Aorta (tissue), 5 donors: ENCODE results near the gene RING1. TPM values are rescaled to one million over a fixed set of nuclear protein-coding genes. Genes with fewer than 3 reads are reported as not detected.

Experiments
- ATAC-seq: fragments of 200-7000 bp; cut with Tn5 transposase; one replicate; pipeline ENCODE4 v1.9.1; 2022; ENCODE audit warnings: moderate library complexity; ENCODE audit not compliant: low FRiP score
- DNase-seq, 2 donors: peaks; one replicate each; pipeline ENCODE4 v3.0.0-alpha.2; 2020
- H3K27ac ChIP-seq, 2 donors: one replicate each; pipeline ENCODE4 v1.5.1; 2013; ENCODE audit warnings: low read length in 2 of 2, mild to moderate bottlenecking in 2 of 2, moderate library complexity in 2 of 2, control low read depth in 1 of 2, inconsistent platforms in 1 of 2, low read depth in 1 of 2
- H3K27me3 ChIP-seq, 2 donors: one replicate each; pipeline ENCODE4 v1.6.1; 2013; ENCODE audit warnings: control low read depth in 1 of 2, low read length in 1 of 2, mild to moderate bottlenecking in 1 of 2, moderate library complexity in 1 of 2; ENCODE audit not compliant: insufficient read depth in 2 of 2, control insufficient read depth in 1 of 2
- H3K36me3 ChIP-seq, 2 donors: one replicate each; pipeline ENCODE4 v1.6.1; 2013; ENCODE audit warnings: control low read depth in 1 of 2, low read length in 1 of 2, mild to moderate bottlenecking in 1 of 2; ENCODE audit not compliant: insufficient read depth in 2 of 2, control insufficient read depth in 1 of 2
- H3K4me1 ChIP-seq, 2 donors: one replicate each; pipeline ENCODE4 v1.6.1; 2013; ENCODE audit warnings: low read length in 2 of 2, control low read depth in 1 of 2, mild to moderate bottlenecking in 1 of 2, moderate library complexity in 1 of 2; ENCODE audit not compliant: insufficient read depth in 2 of 2, control insufficient read depth in 1 of 2
- H3K4me3 ChIP-seq, 2 donors: one replicate each; pipeline ENCODE4 v1.5.1; 2013; ENCODE audit warnings: low read length in 2 of 2, control low read depth in 1 of 2, mild to moderate bottlenecking in 1 of 2
- H3K9me3 ChIP-seq: one replicate; pipeline ENCODE4 v1.6.1; 2013; ENCODE audit warnings: mild to moderate bottlenecking, low read length; ENCODE audit not compliant: control insufficient read depth
- WGBS, 2 donors: extraction: QIAGEN DNeasy Blood & Tissue Kit; methylation state at CpG; one replicate each; pipeline ENCODE4 v1.1.7; 2013; 5-methylcytosine and 5-hydroxymethylcytosine counted together
- intact Hi-C, 2 donors: fragments of 100-400 bp; cut with DNase I; formaldehyde crosslinking; loops; one replicate each; pipeline versions ENCODE4 v1.14.2 to v1.15.0; 2022
- long read RNA-seq, 2 donors: library from polyadenylated mRNA; unstranded; transcript quantifications; one replicate each; pipeline ENCODE4 v2.0.0, GENCODE V29; 2020 to 2021
- polyA plus RNA-seq, 2 donors: library from polyadenylated mRNA; stranded (reverse); fragments of 200-250 nt; gene quantifications; one replicate each; pipeline ENCODE4 v1.2.3, GENCODE V29; 2013
- total RNA-seq, 2 donors: library from RNA; stranded (reverse); fragmentation: NEBNext Ultra II Directional; extraction: Animal tissue kit (Norgen Biotek cat#: 25700); gene quantifications; one replicate each; pipeline ENCODE4 v1.2.1, GENCODE V29; 2021
- donor health status: healthy with polysubstance abuse.
- donor health status: Bipolar disorder and iron deficiency.
- donor health status: DM: no; HTN: no; CAD: no.
- donor health status: DM: no; HTN: no; CAD: no.
- donor health status: DM: yes; HTN: yes; CAD: no.

Gene RING1
- total RNA-seq (10 to 100 TPM; 34.1 to 38.1 TPM), polyA plus RNA-seq (10 to 100 TPM; 26.4 to 64.0 TPM)
- long read RNA-seq, donor 1, partial matches to known transcripts = 5 of 7 reads
- long read RNA-seq, donor 1, other reads (novel, unspliced or antisense) = 1 of 7 reads
- long read RNA-seq, donor 2, partial matches to known transcripts = 5 of 8 reads
- long read RNA-seq, donor 2, other reads (novel, unspliced or antisense) = 1 of 8 reads

DNA sequence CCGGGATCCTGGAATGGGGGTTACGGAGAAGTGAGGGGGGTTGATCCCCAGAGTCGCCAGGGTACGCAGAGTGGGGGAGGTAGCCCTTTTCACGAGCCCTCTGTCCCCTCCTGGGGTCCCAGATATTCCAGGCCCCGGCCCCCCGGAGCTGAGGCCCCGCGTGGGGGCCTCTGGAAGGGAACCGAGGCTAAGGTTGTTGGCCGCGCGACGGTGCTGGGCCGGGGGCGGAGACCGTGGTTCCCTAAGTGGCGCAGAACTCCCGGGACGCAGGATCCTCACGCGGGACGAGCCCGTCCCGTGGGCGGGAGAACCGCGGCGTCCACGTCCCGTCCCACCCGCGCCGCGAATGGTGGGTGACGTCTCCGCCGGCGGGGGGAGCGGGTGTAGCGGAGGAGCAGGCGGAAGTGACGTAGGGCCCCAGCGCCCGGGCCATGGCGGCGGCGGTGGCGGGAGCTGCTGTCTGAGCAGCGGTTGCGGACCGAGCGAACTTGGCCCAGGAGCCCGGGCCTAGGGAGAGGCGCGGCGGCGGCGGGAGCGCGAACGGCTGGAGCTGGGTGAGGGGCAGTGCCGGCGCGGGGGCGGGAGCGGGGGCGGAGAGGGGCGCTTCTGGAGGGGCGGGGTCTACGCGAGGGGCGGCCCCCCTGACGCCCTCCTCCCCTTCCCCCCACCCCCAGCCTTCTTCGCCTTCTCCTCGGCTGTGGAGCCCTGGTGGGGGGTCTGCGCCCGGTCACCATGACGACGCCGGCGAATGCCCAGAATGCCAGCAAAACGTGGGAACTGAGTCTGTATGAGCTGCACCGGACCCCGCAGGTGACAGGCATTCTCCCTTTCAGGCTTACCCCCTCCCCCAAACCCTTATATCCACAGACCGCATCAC lies at the start of gene RING1:
RING1 (plus strand) TSS at position 410 of the 877 bp plus-strand sequence; CDS start at position 733, 323 bp downstream.
- intact Hi-C loops = loop anchor here in 1 of 2 donors (10.0 kb wide), 4 partner anchors 206 to 1804 kb away; partner anchors contain the start of genes CUTA, GPSM3, MICA and PBX2
- peak within 1 kb of the TSS; percentile 65 to 87 for H3K4me3 ChIP-seq
- H3K4me1 ChIP-seq = no peaks in the 10 kb centered on the region
- 0 to 1% methylated on average over 68 to 86 of the region's 86 CpGs for WGBS, 2 donors
- peak within 1 kb of the TSS; percentile 34 to 44 for H3K27ac ChIP-seq
- DNase-seq = peak; percentile 93 to 97
- peak; percentile 91 for ATAC-seq
- no peaks in the 10 kb centered on the region for H3K27me3 ChIP-seq
- no peaks in the 10 kb centered on the region for H3K9me3 ChIP-seq
- peaks cover 0 to 3% of the 10 kb centered on the region in 2 donors for H3K36me3 ChIP-seq

DNA sequence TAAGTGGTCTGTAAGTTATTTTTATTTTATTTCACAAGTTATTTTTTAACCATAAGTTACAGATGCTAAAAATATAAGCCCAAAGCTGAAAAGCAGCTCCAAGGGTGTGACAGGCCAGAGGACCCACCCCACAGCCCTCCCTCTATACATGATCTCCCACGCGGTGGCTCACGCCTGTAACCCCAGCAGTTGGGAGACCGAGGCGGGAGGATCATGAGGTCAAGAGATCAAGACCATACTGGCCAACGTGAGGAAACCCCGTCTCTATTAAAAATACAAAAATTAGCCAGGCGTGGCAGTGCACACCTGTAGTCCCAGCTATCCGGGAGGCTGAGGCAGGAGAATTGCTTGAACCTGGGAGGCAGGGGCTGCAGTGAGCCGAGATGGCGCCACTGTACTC lies 48.2 kb upstream of the RING1 start:
- intact Hi-C loops = loop anchor here (2.0 to 5.0 kb wide), 3 partner anchors 37 to 89 kb away; no protein-coding TSS in a partner anchor
- ATAC-seq (no peak), DNase-seq (no peak)
- H3K27ac ChIP-seq = no peak overlapping the region
- no peak overlapping the region for H3K4me3 ChIP-seq
- no peaks in the 10 kb centered on the region for H3K9me3 ChIP-seq
- no peaks in the 10 kb centered on the region for H3K27me3 ChIP-seq
- no peaks in the 10 kb centered on the region for H3K36me3 ChIP-seq
- no peaks in the 10 kb centered on the region for H3K4me1 ChIP-seq
- 88 to 91% methylated on average over 11 of the region's 11 CpGs for WGBS, 2 donors

DNA sequence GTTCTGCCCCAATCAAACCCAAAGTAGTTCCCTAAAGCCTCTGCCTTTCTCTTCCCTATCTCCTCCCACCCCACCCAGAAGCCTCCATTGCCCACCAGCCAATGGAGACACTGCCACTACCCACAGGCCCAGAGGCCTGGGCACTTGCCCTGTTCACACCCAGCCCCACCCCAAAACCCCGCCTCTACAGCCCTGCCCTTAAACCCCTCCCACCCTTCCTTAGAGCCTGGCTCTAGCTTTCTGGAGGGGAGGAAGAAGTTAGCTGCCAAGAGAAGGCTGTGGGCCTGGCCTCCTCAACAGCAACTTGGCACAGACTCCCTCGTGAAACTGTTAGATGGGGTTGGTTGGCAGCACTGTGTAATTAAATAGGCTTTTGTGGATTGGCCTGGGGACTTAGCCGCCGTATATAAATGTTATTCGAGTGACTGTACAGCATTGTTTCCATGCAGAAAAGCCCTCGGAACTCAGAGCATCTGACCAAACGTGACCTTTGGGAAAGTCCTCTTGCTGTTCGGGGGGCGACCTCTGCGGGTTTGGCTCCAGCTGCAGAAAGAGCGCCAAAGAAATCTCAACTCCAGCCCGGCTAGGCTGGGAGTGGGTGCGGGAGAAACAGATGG lies 47.5 kb upstream of the RING1 start:
- WGBS, 2 donors = 6% methylated on average over 13 of the region's 13 CpGs
- ATAC-seq (peak; percentile 60), DNase-seq (peak in 1 of 2 donors; percentile 76)
- intact Hi-C loops = loop anchor here (1.0 to 5.0 kb wide), 4 partner anchors 36 to 88 kb away; no protein-coding TSS in a partner anchor
- H3K9me3 ChIP-seq = no peaks in the 10 kb centered on the region
- no peaks in the 10 kb centered on the region for H3K27me3 ChIP-seq
- H3K4me1 ChIP-seq = no peaks in the 10 kb centered on the region
- H3K36me3 ChIP-seq = no peaks in the 10 kb centered on the region
- H3K4me3 ChIP-seq = no peak overlapping the region
- H3K27ac ChIP-seq = peak overlapping the region in 1 of 2 donors; percentile 19

DNA sequence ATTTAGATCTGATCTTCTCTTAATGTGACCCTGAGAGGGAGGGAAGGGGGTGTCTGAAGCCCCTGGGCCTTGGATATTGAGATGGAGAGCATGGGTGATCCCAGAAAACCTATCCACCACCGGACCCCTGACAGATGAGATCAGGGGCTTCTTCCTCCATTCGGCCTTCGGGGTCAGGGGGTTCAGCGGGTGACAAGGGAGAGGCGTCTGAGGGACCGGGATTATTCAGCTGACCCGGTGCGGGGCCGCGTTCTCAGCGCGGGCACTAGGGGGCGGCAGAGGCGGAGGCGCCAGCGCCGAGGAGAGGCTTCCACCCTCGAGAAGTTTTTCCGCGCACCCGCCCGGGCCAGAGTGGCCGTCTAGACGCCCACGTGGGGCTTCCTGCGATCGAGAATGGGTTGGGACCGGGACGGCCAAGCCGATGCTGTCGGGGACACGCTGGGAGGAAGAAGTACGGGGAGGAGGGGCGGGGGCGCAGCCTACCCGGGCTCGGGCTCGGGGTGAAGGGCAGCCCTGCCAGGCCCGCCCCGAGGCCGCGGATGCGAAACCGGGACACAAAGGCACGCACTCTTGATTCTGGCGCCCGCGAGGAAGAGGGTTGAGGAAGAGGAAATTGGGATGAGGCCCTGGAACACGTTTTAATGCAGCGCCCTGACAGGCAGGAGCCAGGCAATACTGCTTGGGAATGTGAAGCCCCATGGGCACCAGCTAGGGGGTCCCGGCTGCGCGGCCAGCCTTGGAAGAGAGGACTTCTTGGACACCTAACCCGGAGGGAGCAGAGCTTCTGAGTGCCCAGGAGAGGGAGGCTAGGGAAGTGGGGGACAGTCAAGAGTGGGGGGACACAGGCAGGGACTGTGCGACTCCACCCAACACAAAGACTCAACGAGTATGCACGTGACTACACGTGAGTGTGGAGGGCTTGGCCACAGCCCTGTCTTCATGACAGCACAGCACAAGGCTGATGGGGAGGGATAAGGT lies 46.7 kb upstream of the RING1 start:
- Histone ChIP-seq H3K9me3 (no peaks in the 10 kb centered on the region), H3K36me3 (no peaks in the 10 kb centered on the region), H3K4me1 (no peaks in the 10 kb centered on the region), H3K4me3 (no peak overlapping the region), H3K27me3 (no peaks in the 10 kb centered on the region), H3K27ac (peak overlapping the region in 1 of 2 donors; percentile 19)
- DNase-seq (peak; percentile 90 to 96), ATAC-seq (peak; percentile 94)
- WGBS, 2 donors = 4 to 7% methylated on average over 58 of the region's 58 CpGs
- intact Hi-C loops = loop anchor here (1.0 to 5.0 kb wide), 4 partner anchors 35 to 88 kb away; no protein-coding TSS in a partner anchor

DNA sequence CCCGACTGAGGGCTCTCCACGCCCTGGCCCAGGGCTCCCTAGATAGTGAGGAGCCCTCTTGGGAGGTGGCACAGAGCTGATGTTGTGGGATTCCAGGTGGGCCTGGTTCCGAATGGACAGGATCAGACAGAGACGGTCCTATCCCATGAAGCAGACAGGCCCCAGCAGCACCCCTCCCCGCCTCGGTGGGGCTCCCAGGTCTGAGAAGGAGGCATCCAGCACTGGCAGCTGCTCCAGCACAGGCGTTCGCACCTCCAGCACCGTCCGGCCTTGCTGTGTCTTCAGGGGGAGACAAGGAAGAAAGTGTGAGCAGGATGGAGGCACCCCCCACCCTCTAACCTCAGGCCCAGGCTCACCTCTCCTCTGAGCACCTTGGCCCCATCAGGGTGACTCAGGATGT lies 44.8 kb upstream of the RING1 start:
- 87 to 95% methylated on average over 10 of the region's 10 CpGs for WGBS, 2 donors
- intact Hi-C loops = loop anchor here in 1 of 2 donors (5.0 kb wide), 1 partner anchor 34 kb away; no protein-coding TSS in a partner anchor
- Histone ChIP-seq H3K27me3 (no peaks in the 10 kb centered on the region), H3K27ac (no peak overlapping the region), H3K4me3 (no peak overlapping the region), H3K36me3 (no peaks in the 10 kb centered on the region), H3K4me1 (no peaks in the 10 kb centered on the region), H3K9me3 (no peaks in the 10 kb centered on the region)
- DNase-seq = no peak
- no peak for ATAC-seq

DNA sequence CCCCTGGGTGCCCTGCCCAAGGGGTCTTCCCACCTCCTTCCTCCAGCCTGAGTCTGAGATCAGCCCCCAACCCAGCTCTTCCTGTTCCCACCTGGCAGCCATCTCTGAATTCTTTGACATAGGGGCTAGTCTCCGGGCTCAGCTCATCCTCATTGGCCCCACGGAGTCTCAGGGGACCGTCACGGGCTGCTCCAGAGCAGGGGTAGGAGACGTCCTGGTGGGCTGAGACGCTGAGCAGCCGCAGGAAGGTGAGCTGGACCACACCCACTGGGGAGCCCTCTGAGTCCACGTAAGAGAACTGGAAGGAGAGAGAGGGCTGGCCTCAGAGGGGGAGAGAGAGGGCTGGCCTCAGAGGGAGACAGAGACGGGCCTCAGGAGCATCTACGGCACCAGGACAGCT lies 44.1 kb upstream of the RING1 start:
- no peak for ATAC-seq
- no peaks in the 10 kb centered on the region for H3K27me3 ChIP-seq
- 66 to 68% methylated on average over 10 of the region's 10 CpGs for WGBS, 2 donors
- intact Hi-C loops = loop anchor here in 1 of 2 donors (5.0 kb wide), 1 partner anchor 33 kb away; no protein-coding TSS in a partner anchor
- no peak for DNase-seq
- no peaks in the 10 kb centered on the region for H3K4me1 ChIP-seq
- no peak overlapping the region for H3K27ac ChIP-seq
- no peaks in the 10 kb centered on the region for H3K9me3 ChIP-seq
- H3K36me3 ChIP-seq = no peaks in the 10 kb centered on the region
- no peak overlapping the region for H3K4me3 ChIP-seq

DNA sequence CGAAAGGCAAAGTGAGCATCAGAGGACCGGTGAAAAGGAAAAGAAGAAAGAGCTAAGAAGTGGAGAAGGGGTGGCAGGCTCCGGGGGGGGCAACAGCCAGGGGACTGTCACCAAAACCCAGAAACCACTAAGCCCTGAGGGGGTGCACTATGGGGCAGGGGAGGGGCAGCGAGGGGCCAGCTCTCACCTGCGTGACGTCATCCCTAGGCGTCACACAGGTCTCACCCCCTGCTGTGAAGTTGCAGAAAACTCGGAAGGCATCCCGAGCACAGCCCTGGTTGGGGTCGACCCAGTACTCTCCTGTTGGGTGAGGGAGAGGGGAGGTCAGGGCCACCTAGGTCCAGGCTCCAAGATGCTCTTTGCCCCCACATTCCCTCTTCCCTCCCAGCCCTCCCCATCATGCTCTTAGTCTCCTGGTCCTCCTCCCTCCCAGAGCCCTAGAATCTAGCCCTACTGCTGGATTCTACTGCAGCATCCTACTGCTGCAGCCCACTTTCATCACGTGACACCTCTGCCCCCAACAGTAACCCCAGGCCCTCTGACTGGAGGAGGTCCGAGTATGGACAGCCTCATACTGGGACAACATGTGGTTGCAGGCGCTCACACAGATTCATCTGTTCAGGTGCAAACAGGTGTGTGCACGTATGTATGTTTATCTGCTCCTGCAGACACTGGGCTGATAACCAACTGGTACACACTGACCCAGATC lies 43.5 kb upstream of the RING1 start:
- no peaks in the 10 kb centered on the region for H3K36me3 ChIP-seq

More for the DNA sequence above, 43.5 kb upstream of the RING1 start:
- Histone ChIP-seq H3K27ac (no peak overlapping the region), H3K4me1 (no peaks in the 10 kb centered on the region), H3K9me3 (no peaks in the 10 kb centered on the region), H3K27me3 (no peaks in the 10 kb centered on the region), H3K4me3 (no peak overlapping the region)
- DNase-seq (no peak), ATAC-seq (no peak)
- 72 to 73% methylated on average over 14 of the region's 14 CpGs for WGBS, 2 donors
- intact Hi-C loops = loop anchor here in 1 of 2 donors (5.0 kb wide), 1 partner anchor 32 kb away; no protein-coding TSS in a partner anchor
